ENCODE measurements around the gene P2RY6. TPM values are rescaled to one million over a fixed set of nuclear protein-coding genes. Genes with fewer than 3 reads are reported as not detected.
"Not testable (repeated sequence)": the region's sequence is repeated elsewhere in the genome, so short reads cannot be mapped to it uniquely, and the experiment has no call there.

P2RY6 gene
- total and polyA plus RNA-seq, 10 of the 15 experiments (the other 5 are each of a cell fraction or from before 2014, with no cell fraction given) = 0.05 to 0.90 (median 0.22) TPM; not detected in 4

- TF ChIP-seq ZBTB4 (CRISPR knock-in tag; IDR thresholded peaks at IDR 0.05) (no peak), EGR1 (IDR thresholded peaks at IDR 0.05; ENCODE audit: borderline replicate concordance in 1 of 2, low read depth in 2 of 2, low read length in 2 of 2) (no peak), TCF7 (IDR thresholded peaks at IDR 0.05; ENCODE audit: borderline replicate concordance) (no peak), EZH2 (IDR thresholded peaks at IDR 0.05; ENCODE audit: borderline replicate concordance, control insufficient read depth, low read depth, low read length) (no peak), ETV6 (conservative IDR thresholded peaks at IDR 0.05 in 1 of 2, IDR thresholded peaks at IDR 0.05 in 1 of 2; ENCODE audit: borderline replicate concordance in 1 of 2, low read depth in 1 of 2) (no peak), BCLAF1 (IDR thresholded peaks at IDR 0.05) (no peak), JUNB (IDR thresholded peaks at IDR 0.05) (no peak), IRF3 (IDR thresholded peaks at IDR 0.05) (no peak)
Measured at GRCh38 chr11:73230931-73231330, 41.2 kb upstream of the P2RY6 start (continued).

GRCh38 chr11:73232487-73232886 is 39.7 kb upstream of the P2RY6 start:
- H3K27ac ChIP-seq (ENCODE audit: control insufficient read depth, insufficient read depth); DNase-seq (ENCODE audit: low read depth, low spot score); H4K20me1 ChIP-seq (ENCODE audit: control insufficient read depth, insufficient read depth); BruUV-seq (replicated peaks); H3K4me1 ChIP-seq (ENCODE audit: control insufficient read depth, insufficient read depth, low read length); in situ Hi-C loops (cut with MboI); H3K36me3 ChIP-seq (ENCODE audit: control insufficient read depth in 2 of 2, insufficient read depth in 2 of 2, low read length in 1 of 2); H3K4me2 ChIP-seq (ENCODE audit: control insufficient read depth, insufficient read depth); FAIRE-seq; H3K4me3 ChIP-seq; H3K9ac ChIP-seq (ENCODE audit: control insufficient read depth, insufficient read depth, low read length); H2AFZ ChIP-seq (ENCODE audit: control insufficient read depth, low read depth, low read length); ATAC-seq; H3K9me3 ChIP-seq (replicated peaks; ENCODE audit: control insufficient read depth, insufficient read depth, low read length); H3K79me2 ChIP-seq (ENCODE audit: control insufficient read depth, insufficient read depth, low read length); intact Hi-C loops (cut with micrococcal nuclease; ENCODE audit: unreplicated experiment); H3K27me3 ChIP-seq (replicated peaks in 1 of 2; ENCODE audit: control insufficient read depth in 2 of 2, insufficient read depth in 2 of 2, low read length in 1 of 2): not testable (repeated sequence)
- 51% methylated on average over 7 of the region's 7 CpGs for WGBS (ENCODE audit: insufficient coverage, insufficient replicate concordance, low lambda C conversion rate, missing lambda C conversion rate)
- CTCF ChIA-PET = interaction anchor here (0.8 to 2.9 kb wide), 4 partner anchors 39 to 103 kb away, joined by 3 to 33 read pairs (median 4); no protein-coding TSS in a partner anchor
- RAD21 ChIA-PET (ENCODE audit: unreplicated experiment) = interaction anchor here (1.0 to 1.8 kb wide), 4 partner anchors 12 to 56 kb away, joined by 3 to 8 read pairs (median 5); no protein-coding TSS in a partner anchor
- SMC1A ChIA-PET (ENCODE audit: uncharacterized antibody, unreplicated experiment) = interaction anchor here (11.9 kb wide), 1 partner anchor 45 kb away, joined by 188 read pairs; no protein-coding TSS in a partner anchor
- POLR2A ChIA-PET = interaction anchor here (2.0 kb wide), 1 partner anchor 46 kb away, joined by 5 read pairs; no protein-coding TSS in a partner anchor
